ENCODE data around the gene SHC3.

DNA sequence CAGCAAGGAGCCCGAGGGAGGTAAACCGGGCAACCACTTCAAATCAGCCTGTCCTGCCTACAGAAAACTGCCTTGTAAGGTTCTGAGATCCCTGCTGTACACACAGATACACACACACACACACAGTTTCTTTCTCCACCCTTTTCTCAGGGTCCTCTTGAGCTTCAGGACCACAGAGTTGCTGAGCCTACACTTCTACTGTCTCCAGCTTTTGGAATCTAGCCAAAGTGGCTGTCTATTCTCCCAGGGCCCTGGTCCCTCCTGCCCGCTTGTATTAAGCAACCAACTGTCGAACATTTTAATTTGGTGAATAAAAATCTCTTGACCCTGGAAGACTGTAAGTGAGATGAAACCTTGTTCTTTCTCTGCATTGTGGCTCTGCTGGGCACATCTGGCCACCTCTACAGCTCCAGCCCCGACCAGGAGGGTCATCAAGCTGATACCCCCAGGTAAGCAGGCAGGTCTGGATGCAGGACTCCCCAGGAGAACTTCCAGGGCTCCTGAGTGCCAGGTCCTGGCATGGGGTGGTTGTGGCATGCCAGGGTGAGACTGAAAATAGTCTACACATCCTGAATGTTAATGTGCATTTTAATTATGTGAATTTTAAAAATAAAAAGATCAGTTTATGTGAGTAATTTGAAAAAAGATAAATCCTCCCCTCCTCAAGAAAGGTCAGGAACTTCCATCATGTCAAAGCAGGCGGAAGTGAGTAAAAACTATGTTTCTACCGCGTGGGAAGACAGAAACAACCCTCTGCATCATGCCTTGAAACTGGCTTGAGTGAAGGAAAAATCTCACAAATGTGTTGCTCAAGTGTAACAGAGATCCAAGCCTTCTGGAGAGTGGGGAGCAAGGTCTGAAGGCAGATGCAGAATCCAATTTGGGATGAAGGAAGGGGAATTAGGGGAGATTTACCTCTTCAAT is 202.4 kb downstream of the SHC3 start:
- TF ChIP-seq EP300 (IDR thresholded peaks at IDR 0.05; ENCODE audit: low read length) (no peak), CHD4 (IDR thresholded peaks at IDR 0.05; ENCODE audit: insufficient read depth, insufficient replicate concordance, low read depth, low read length, poor library complexity, severe bottlenecking) (no peak)
- TF ChIP-seq, protein P1, sequence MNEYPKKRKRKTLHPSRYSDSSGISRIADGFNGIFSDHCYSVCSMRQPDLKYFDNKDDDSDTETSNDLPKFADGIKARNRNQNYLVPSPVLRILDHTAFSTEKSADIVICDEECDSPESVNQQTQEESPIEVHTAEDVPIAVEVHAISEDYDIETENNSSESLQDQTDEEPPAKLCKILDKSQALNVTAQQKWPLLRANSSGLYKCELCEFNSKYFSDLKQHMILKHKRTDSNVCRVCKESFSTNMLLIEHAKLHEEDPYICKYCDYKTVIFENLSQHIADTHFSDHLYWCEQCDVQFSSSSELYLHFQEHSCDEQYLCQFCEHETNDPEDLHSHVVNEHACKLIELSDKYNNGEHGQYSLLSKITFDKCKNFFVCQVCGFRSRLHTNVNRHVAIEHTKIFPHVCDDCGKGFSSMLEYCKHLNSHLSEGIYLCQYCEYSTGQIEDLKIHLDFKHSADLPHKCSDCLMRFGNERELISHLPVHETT (CRISPR knock-in tag; conservative IDR thresholded peaks at IDR 0.05 in 1 of 2, IDR thresholded peaks at IDR 0.05 in 1 of 2): no peak
- TF ChIP-seq, protein P2, sequence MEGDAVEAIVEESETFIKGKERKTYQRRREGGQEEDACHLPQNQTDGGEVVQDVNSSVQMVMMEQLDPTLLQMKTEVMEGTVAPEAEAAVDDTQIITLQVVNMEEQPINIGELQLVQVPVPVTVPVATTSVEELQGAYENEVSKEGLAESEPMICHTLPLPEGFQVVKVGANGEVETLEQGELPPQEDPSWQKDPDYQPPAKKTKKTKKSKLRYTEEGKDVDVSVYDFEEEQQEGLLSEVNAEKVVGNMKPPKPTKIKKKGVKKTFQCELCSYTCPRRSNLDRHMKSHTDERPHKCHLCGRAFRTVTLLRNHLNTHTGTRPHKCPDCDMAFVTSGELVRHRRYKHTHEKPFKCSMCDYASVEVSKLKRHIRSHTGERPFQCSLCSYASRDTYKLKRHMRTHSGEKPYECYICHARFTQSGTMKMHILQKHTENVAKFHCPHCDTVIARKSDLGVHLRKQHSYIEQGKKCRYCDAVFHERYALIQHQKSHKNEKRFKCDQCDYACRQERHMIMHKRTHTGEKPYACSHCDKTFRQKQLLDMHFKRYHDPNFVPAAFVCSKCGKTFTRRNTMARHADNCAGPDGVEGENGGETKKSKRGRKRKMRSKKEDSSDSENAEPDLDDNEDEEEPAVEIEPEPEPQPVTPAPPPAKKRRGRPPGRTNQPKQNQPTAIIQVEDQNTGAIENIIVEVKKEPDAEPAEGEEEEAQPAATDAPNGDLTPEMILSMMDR (IDR thresholded peaks at IDR 0.05 in 2 of 3, conservative IDR thresholded peaks at IDR 0.05 in 1 of 3; ENCODE audit: insufficient read depth in 2 of 3, low read depth in 1 of 3, low read length in 3 of 3): no peak
